ENCODE results near the gene ZNF804A.

Gene ZNF804A

GRCh38 chr2:184577743-184578142 lies 20.6 kb upstream of the ZNF804A start:
- DNase-seq (ENCODE audit: extremely low spot score): no peak
- ChIA-PET CTCF (no interaction called here), POLR2A (no interaction called here)
- no peak for TF ChIP-seq CTCF (IDR thresholded peaks at IDR 0.05; ENCODE audit: control extremely low read depth, extremely low read depth, low read depth, missing control alignments)

GRCh38 chr2:184579226-184579625 lies 19.1 kb upstream of the ZNF804A start:
- CTCF ChIA-PET: no interaction called here
- no peak for DNase-seq (ENCODE audit: extremely low spot score)
- no peak for TF ChIP-seq CTCF (IDR thresholded peaks at IDR 0.05; ENCODE audit: control extremely low read depth, extremely low read depth, low read depth, missing control alignments)
- POLR2A ChIA-PET: no interaction called here

GRCh38 chr2:184581391-184581790 lies 16.9 kb upstream of the ZNF804A start:
- ChIA-PET POLR2A (no interaction called here), CTCF (no interaction called here)
- no peak for TF ChIP-seq CTCF (IDR thresholded peaks at IDR 0.05; ENCODE audit: control extremely low read depth, extremely low read depth, low read depth, missing control alignments)
- no peak for DNase-seq (ENCODE audit: extremely low spot score)

DNA sequence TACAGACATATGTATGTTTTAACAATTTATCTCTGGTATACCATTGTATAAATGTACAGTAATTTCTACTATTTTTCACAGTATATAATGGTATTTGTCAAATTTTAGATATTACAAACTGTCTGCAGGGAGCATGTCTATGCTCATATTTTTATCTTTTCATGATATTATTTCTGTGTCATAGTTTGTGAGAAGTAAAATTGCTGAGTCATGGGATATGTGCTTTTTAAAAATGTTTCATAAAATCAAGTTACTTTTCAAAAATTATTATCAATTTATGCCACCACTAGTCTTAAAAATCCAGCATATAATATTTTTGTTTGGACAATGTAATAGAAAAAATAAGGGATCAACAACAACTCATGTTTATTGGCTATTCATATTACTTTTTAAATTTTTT lies 9.1 kb upstream of the ZNF804A start:
- POLR2A ChIA-PET: no interaction called here
- CTCF ChIA-PET: no interaction called here

GRCh38 chr2:184596819-184597411 lies 1.4 kb upstream of the ZNF804A start:
- CTCF ChIA-PET: interaction anchor here (1.0 to 2.2 kb wide), 3 partner anchors 10 to 107 kb away, joined by 3 to 6 read pairs (median 3); no protein-coding TSS in a partner anchor
- no peak for DNase-seq (ENCODE audit: extremely low spot score)

More for the DNA sequence above, 9.1 kb upstream of the ZNF804A start:
- TF ChIP-seq CTCF (IDR thresholded peaks at IDR 0.05; ENCODE audit: control extremely low read depth, extremely low read depth, low read depth, missing control alignments): no peak
- DNase-seq (ENCODE audit: extremely low spot score): no peak

DNA sequence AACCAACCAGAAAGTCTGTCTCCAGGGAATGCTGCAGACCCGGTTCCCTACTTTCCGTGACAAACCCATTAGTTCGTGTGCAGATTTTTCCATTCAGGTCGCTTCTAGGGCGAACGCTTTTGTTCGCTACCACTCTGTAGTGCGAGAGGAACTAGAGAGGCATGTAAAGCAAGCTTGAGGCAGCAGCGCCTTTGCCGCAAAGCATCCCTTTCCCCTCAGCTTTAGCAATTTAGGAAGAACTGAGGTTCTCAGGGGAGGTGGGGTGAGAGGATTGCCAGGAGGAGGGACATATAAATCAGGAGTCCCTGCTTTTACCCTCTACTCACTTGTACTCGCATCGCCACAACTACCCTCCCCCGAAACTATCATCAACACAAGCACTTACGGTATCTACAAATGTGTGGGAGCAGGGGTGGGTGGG lies 748 bp upstream of the ZNF804A start:
- TF ChIP-seq CTCF (IDR thresholded peaks at IDR 0.05; ENCODE audit: control extremely low read depth, extremely low read depth, low read depth, missing control alignments): no peak
- peak; percentile 20 for DNase-seq (ENCODE audit: extremely low spot score)
- ChIA-PET CTCF (interaction anchor here (1.3 to 2.2 kb wide), 2 partner anchors 9 to 12 kb away, joined by 3 to 6 read pairs; no protein-coding TSS in a partner anchor), POLR2A (no interaction called here)

More at GRCh38 chr2:184596819-184597411, 1.4 kb upstream of the ZNF804A start:
- POLR2A ChIA-PET: no interaction called here
- no peak for TF ChIP-seq CTCF (IDR thresholded peaks at IDR 0.05; ENCODE audit: control extremely low read depth, extremely low read depth, low read depth, missing control alignments)

DNA sequence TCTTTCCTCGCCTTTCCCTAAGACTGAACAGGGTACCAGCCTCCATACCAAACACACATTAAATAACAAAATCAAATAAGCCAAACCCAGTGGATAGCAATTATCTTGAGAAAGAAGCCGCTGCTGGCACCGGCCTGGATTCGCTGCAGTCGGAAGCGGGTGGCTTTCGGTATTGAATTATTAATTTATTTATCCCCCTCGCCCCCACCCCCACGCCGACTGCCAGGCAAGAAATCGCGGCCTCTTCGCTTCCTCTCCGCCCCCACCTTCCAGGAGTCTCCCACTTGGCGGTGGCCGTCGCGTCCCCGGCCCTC lies 370 bp upstream of the ZNF804A start:
- ChIA-PET CTCF (no interaction called here), POLR2A (no interaction called here)
- DNase-seq (ENCODE audit: extremely low spot score): no peak
- TF ChIP-seq CTCF (IDR thresholded peaks at IDR 0.05; ENCODE audit: control extremely low read depth, extremely low read depth, low read depth, missing control alignments): no peak
